Measurements from ENCODE around the gene IER3. TPM values are rescaled to one million over a fixed set of nuclear protein-coding genes. Genes with fewer than 3 reads are reported as not detected.
"Not testable (repeated sequence)": the region's sequence is repeated elsewhere in the genome, so short reads cannot be mapped to it uniquely, and the experiment has no call there.

Gene IER3
- total RNA-seq, 2 experiments from 2014 or later: 5.7 to 5.8 TPM

- peak overlapping the region; percentile 99 for H3K4me3 Mint-ChIP-seq
- TF ChIP-seq, protein P1, sequence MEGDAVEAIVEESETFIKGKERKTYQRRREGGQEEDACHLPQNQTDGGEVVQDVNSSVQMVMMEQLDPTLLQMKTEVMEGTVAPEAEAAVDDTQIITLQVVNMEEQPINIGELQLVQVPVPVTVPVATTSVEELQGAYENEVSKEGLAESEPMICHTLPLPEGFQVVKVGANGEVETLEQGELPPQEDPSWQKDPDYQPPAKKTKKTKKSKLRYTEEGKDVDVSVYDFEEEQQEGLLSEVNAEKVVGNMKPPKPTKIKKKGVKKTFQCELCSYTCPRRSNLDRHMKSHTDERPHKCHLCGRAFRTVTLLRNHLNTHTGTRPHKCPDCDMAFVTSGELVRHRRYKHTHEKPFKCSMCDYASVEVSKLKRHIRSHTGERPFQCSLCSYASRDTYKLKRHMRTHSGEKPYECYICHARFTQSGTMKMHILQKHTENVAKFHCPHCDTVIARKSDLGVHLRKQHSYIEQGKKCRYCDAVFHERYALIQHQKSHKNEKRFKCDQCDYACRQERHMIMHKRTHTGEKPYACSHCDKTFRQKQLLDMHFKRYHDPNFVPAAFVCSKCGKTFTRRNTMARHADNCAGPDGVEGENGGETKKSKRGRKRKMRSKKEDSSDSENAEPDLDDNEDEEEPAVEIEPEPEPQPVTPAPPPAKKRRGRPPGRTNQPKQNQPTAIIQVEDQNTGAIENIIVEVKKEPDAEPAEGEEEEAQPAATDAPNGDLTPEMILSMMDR (IDR thresholded peaks at IDR 0.05): peak; percentile 98
- H3K4me1 Mint-ChIP-seq (ENCODE audit: low read depth): peaks cover 67% of the 10 kb centered on the region
- peak; percentile 71 to 93 (median 86) for DNase-seq
- intact Hi-C loops (cut with DNase I, micrococcal nuclease): loop anchor here (1.0 to 5.0 kb wide), 7 partner anchors 8 to 240 kb away; partner anchors contain the start of genes ABCF1 (in 1 of the 2) and ATAT1 (in 1 of the 2)
- H3K27me3 ChIP-seq (ENCODE audit: control insufficient read depth in 1 of 2, insufficient read depth in 2 of 2, low read length in 2 of 2): no peaks in the 10 kb centered on the region
- CTCF ChIA-PET: interaction anchor here (0.5 to 20.2 kb wide), 18 partner anchors 9 to 269 kb away, joined by 3 to 526 read pairs (median 6); partner anchors contain the start of genes ABCF1, ATAT1, DHX16 and MRPS18B
- no peak for ATAC-seq (ENCODE audit: poor library complexity)
- H3K4me3 ChIP-seq (ENCODE audit: low read length): peak overlapping the region; percentile 63
- H3K27ac Mint-ChIP-seq: peak overlapping the region; percentile 95
- peaks cover 71% of the 10 kb centered on the region for H3K36me3 Mint-ChIP-seq (ENCODE audit: low read depth)
- no peaks in the 10 kb centered on the region for H3K9me3 Mint-ChIP-seq
- peaks cover 66% of the 10 kb centered on the region for H3K4me1 ChIP-seq (ENCODE audit: insufficient read depth, low read length)
- H3K9me3 ChIP-seq (ENCODE audit: control insufficient read depth in 1 of 2, insufficient read depth in 1 of 2, low read length in 2 of 2): no peaks in the 10 kb centered on the region
- no peaks in the 10 kb centered on the region for H3K27me3 Mint-ChIP-seq
- POLR2A ChIA-PET: interaction anchor here (0.5 to 11.0 kb wide), 20 partner anchors 9 to 256 kb away, joined by 3 to 381 read pairs (median 6); partner anchors contain the start of genes ABCF1, DHX16, FLOT1 and MRPS18B
- peaks cover 50% of the 10 kb centered on the region for H3K36me3 ChIP-seq (ENCODE audit: insufficient read depth, low read length)
- peak overlapping the region in 1 of 2 donors; percentile 85 for H3K27ac ChIP-seq (ENCODE audit: low read depth in 1 of 2, low read length in 2 of 2)
Observed at GRCh38 chr6:30722280-30723112, 21.9 kb downstream of the IER3 start.

DNA sequence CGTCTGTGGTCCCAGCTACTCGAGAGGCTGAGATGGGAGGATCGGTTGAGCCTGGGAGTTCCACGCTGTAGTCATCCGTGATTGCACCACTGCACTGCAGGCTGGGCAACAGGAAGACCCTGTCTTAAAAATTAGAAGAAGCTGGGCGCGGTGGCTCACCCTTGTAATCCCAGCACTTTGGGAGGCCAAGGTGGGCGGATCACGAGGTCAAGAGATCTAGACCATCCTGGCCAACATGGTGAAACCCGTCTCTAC lies 22.4 kb downstream of the IER3 start:
- not testable (repeated sequence) for H3K27me3 Mint-ChIP-seq; H3K9me3 ChIP-seq (ENCODE audit: control insufficient read depth in 1 of 2, insufficient read depth in 1 of 2, low read length in 2 of 2); ATAC-seq (ENCODE audit: poor library complexity); H3K27me3 ChIP-seq (ENCODE audit: control insufficient read depth in 1 of 2, insufficient read depth in 2 of 2, low read length in 2 of 2); H3K9me3 Mint-ChIP-seq
- Mint-ChIP-seq H3K27ac (peak overlapping the region; percentile 95), H3K4me3 (peak overlapping the region; percentile 99), H3K36me3 (ENCODE audit: low read depth) (peaks cover 73% of the 10 kb centered on the region), H3K4me1 (ENCODE audit: low read depth) (peaks cover 70% of the 10 kb centered on the region)
- CTCF ChIA-PET: interaction anchor here (0.6 to 20.2 kb wide), 17 partner anchors 10 to 268 kb away, joined by 3 to 526 read pairs (median 6); partner anchors contain the start of genes ABCF1, ATAT1, DHX16 and MRPS18B
- POLR2A ChIA-PET: interaction anchor here (0.7 to 11.0 kb wide), 22 partner anchors 9 to 255 kb away, joined by 3 to 381 read pairs (median 6); partner anchors contain the start of genes ABCF1, DHX16, FLOT1 and GTF2H4
- Histone ChIP-seq H3K36me3 (ENCODE audit: insufficient read depth, low read length) (peaks cover 45% of the 10 kb centered on the region), H3K27ac (ENCODE audit: low read depth in 1 of 2, low read length in 2 of 2) (peak overlapping the region; percentile 57 to 85), H3K4me3 (ENCODE audit: low read length) (peak overlapping the region; percentile 63), H3K4me1 (ENCODE audit: insufficient read depth, low read length) (peaks cover 67% of the 10 kb centered on the region)
- intact Hi-C loops (cut with DNase I, micrococcal nuclease): loop anchor here (1.0 to 5.0 kb wide), 7 partner anchors 8 to 239 kb away; partner anchors contain the start of genes ABCF1 (in 1 of the 2) and ATAT1 (in 1 of the 2)
- peak in 4 of 14 experiments; percentile 8 to 74 (median 48) for DNase-seq

DNA sequence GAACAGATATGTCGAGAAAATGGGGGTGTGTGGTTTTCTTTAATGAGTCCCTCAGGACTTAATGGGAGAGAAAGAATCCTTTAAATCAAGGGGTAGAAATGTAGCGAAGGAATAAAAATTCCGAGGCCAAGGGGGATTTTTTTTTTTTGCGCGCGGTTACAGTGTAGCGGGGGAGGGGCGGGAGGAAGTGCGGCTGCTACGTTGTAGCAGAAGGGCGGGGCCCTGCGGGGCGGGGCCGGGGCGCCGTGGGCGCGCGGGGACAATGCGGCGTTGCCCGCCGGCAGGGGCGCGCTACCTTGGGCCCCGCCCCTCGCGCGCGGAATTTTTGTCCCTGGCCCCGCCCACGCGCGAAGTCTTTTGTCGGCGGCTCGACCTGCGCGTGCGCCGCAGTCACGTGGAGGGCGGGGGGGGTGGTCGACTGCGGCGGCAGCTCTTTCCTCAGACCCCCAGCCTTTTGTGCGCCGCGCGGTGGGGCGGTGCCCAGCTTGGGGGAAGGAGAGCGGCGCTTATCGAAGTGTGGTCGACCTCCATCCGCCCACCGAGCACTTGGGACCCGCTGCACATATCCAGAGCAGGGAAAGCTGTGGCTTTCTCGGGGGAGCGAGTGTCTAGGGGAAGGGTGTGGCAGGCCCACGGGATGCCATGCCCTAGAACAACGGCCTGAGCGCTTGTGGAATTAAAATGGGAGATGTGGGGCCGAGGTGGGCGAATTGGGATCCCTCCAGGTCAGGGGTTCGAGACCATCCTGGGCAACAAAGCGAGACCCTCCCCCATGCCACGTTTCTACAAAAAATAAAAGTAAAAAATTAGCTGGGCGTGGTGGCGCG lies 22.9 kb downstream of the IER3 start:
- ChIA-PET CTCF (interaction anchor here (1.0 to 20.2 kb wide), 14 partner anchors 10 to 268 kb away, joined by 3 to 526 read pairs (median 6); partner anchors contain the start of genes ABCF1, ATAT1, DHX16 and MRPS18B), POLR2A (interaction anchor here (0.7 to 11.0 kb wide), 21 partner anchors 10 to 508 kb away, joined by 3 to 381 read pairs (median 7); partner anchors contain the start of genes ABCF1, DHX16, FLOT1 and GTF2H4)
- peak overlapping the region; percentile 95 for H3K27ac Mint-ChIP-seq
- DNase-seq: peak; percentile 89 to 99 (median 95)
- Histone ChIP-seq H3K36me3 (ENCODE audit: insufficient read depth, low read length) (peaks cover 39% of the 10 kb centered on the region), H3K9me3 (ENCODE audit: control insufficient read depth in 1 of 2, insufficient read depth in 1 of 2, low read length in 2 of 2) (no peaks in the 10 kb centered on the region), H3K4me3 (ENCODE audit: low read length) (peak overlapping the region; percentile 73), H3K4me1 (ENCODE audit: insufficient read depth, low read length) (peaks cover 73% of the 10 kb centered on the region), H3K27ac (ENCODE audit: low read depth in 1 of 2, low read length in 2 of 2) (peak overlapping the region; percentile 85), H3K27me3 (ENCODE audit: control insufficient read depth in 1 of 2, insufficient read depth in 2 of 2, low read length in 2 of 2) (no peaks in the 10 kb centered on the region)
- TF ChIP-seq, protein P1 (IDR thresholded peaks at IDR 0.05): peak; percentile 23
- peak overlapping the region; percentile 99 for H3K4me3 Mint-ChIP-seq
- H3K4me1 Mint-ChIP-seq (ENCODE audit: low read depth): peaks cover 73% of the 10 kb centered on the region
- H3K9me3 Mint-ChIP-seq: no peaks in the 10 kb centered on the region
- intact Hi-C loops (cut with DNase I, micrococcal nuclease): loop anchor here (1.0 to 5.0 kb wide), 9 partner anchors 9 to 239 kb away; partner anchors contain the start of genes MRPS18B (in 2 of the 2), PPP1R10 (in 2 of the 2), ABCF1 (in 1 of the 2) and ATAT1 (in 1 of the 2)
- H3K36me3 Mint-ChIP-seq (ENCODE audit: low read depth): peaks cover 69% of the 10 kb centered on the region
- no peaks in the 10 kb centered on the region for H3K27me3 Mint-ChIP-seq
- ATAC-seq (ENCODE audit: poor library complexity): peak; percentile 35

Data from CD4-positive, alpha-beta T cell (primary cell).